ENCODE measurements around the gene PRR35. TPM values are rescaled to one million over a fixed set of nuclear protein-coding genes. Genes with fewer than 3 reads are reported as not detected.

Gene PRR35
- total and polyA plus RNA-seq, 2 of the 4 experiments (the other 2 are of a cell fraction): not detected

DNA sequence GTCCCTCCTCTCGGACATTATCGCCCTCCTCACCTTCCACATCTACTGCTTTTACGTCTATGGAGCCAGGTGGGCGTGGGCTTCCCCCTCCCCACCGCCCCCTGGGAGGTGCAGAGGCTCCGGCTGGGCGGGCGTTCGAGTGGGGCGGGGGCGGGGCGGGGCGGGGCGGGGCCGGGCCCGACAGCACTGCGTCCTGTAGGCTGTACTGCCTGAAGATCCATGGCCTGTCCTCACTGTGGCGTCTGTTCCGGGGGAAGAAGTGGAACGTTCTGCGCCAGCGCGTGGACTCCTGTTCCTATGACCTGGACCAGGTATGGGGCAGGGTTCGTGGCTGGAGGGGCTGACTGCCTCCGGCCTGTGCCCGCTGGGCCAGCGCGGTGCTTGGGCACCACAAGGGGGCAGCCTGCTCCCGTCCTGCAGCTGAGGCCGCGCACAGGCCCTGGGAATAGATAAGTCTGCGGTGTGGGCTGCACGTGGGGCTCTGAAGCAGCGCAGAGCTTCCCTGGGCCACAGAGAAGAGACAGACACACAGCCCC lies 18.7 kb downstream of the PRR35 start:
- peak; percentile 91 for ATAC-seq (ENCODE audit: low read depth)
- Histone ChIP-seq H2AFZ (replicated peaks; ENCODE audit: low read length, poor library complexity) (peak overlapping the region; percentile 72), H3K36me3 (ENCODE audit: control insufficient read depth, insufficient read depth, low read length) (peaks cover 16% of the 10 kb centered on the region; the same call in 1 of the 2 replicates), H2BK20ac (ENCODE audit: low read depth, low read length) (no peak overlapping the region), H3K27me3 (ENCODE audit: control insufficient read depth, insufficient read depth, low read length) (no peaks in the 10 kb centered on the region), H2BK15ac (ENCODE audit: low read depth, low read length) (no peak overlapping the region), H2BK5ac (ENCODE audit: low read depth, low read length, poor library complexity, severe bottlenecking) (no peak overlapping the region), H4K5ac (ENCODE audit: low read depth, low read length) (no peak overlapping the region), H3K9me3 (ENCODE audit: control insufficient read depth, insufficient read depth, low read length) (no peaks in the 10 kb centered on the region), H4K91ac (ENCODE audit: insufficient read depth, low read depth, low read length) (no peak overlapping the region), H2BK120ac (ENCODE audit: low read depth, low read length) (no peak overlapping the region), H3K4ac (ENCODE audit: low read depth, low read length) (no peak overlapping the region), H3K9ac (ENCODE audit: low read depth, low read length) (no peak overlapping the region), H3K23ac (ENCODE audit: low read depth, low read length) (no peak overlapping the region), H3K4me1 (ENCODE audit: control insufficient read depth, insufficient read depth, low read length) (no peaks in the 10 kb centered on the region), H2AK9ac (replicated peaks; ENCODE audit: low read depth, low read length, poor library complexity) (peak overlapping the region; percentile 4), H3K18ac (ENCODE audit: low read depth, low read length) (no peak overlapping the region), H2AK5ac (ENCODE audit: low read depth, low read length) (peak overlapping the region; percentile 78), H3K79me1 (ENCODE audit: low read depth in 1 of 2, low read length in 2 of 2) (peaks cover 0 to 3% of the 10 kb centered on the region in 2 experiments; a peak in 1 of 4 replicates), H3K14ac (replicated peaks; ENCODE audit: low read depth, low read length) (no peak overlapping the region), H4K8ac (ENCODE audit: low read depth in 2 of 2, low read length in 2 of 2) (no peak overlapping the region), H3K27ac (ENCODE audit: insufficient read depth, low read length) (no peak overlapping the region), H3K4me2 (ENCODE audit: low read depth, low read length) (peak overlapping the region; percentile 88), H4K20me1 (ENCODE audit: insufficient read depth, low read length) (no peaks in the 10 kb centered on the region; the same call in 1 of the 2 replicates), H3K56ac (ENCODE audit: extremely low read depth, insufficient read depth, low read length) (no peak overlapping the region), H3K9me1 (ENCODE audit: insufficient read depth, low read length) (no peaks in the 10 kb centered on the region), H3K4me3 (ENCODE audit: insufficient read depth, low read depth, low read length) (no peak overlapping the region)
- in situ Hi-C loops (cut with MboI; ENCODE audit: low sequenced_read_pairs): no loop called here
- BruUV-seq (replicated peaks): no TSS peak
- intact Hi-C loops (cut with micrococcal nuclease): loop anchor here (2.0 kb wide), 1 partner anchor 82 kb away; no protein-coding TSS in a partner anchor
- WGBS, 2 experiments (ENCODE audit: extremely low coverage in 2 of 2, insufficient read length in 1 of 2): 56% methylated on average over 13 of the region's 34 CpGs; no CpG with 5 or more reads in 1 of the 2 experiments
- peak; percentile 65 for DNase-seq
- TF ChIP-seq, protein P1, sequence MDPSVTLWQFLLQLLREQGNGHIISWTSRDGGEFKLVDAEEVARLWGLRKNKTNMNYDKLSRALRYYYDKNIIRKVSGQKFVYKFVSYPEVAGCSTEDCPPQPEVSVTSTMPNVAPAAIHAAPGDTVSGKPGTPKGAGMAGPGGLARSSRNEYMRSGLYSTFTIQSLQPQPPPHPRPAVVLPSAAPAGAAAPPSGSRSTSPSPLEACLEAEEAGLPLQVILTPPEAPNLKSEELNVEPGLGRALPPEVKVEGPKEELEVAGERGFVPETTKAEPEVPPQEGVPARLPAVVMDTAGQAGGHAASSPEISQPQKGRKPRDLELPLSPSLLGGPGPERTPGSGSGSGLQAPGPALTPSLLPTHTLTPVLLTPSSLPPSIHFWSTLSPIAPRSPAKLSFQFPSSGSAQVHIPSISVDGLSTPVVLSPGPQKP (IDR thresholded peaks at IDR 0.05; ENCODE audit: borderline replicate concordance, low read depth, low read length): no peak
- TF ChIP-seq POLR2A (IDR thresholded peaks at IDR 0.05; ENCODE audit: low read depth, low read length) (no peak), CHD1 (IDR thresholded peaks at IDR 0.05; ENCODE audit: low read depth, low read length) (no peak), MXI1 (IDR thresholded peaks at IDR 0.05; ENCODE audit: borderline replicate concordance, low read depth, low read length) (peak; percentile 47; the same call in 1 of the 2 replicates), SMC3 (IDR thresholded peaks at IDR 0.05; ENCODE audit: low read depth, low read length) (peak; percentile 65), FOS (IDR thresholded peaks at IDR 0.05; ENCODE audit: low read depth, low read length) (no peak), NFE2L2 (IDR thresholded peaks at IDR 0.05; ENCODE audit: low read depth, low read length) (no peak), BHLHE40 (IDR thresholded peaks at IDR 0.05; ENCODE audit: low read depth, low read length) (peak; percentile 65; the same call in 1 of the 2 replicates), RAD21 (IDR thresholded peaks at IDR 0.05; ENCODE audit: low read length) (peak; percentile 85), MAZ (IDR thresholded peaks at IDR 0.05; ENCODE audit: borderline replicate concordance, low read depth, low read length) (peak; percentile 63; the same call in 1 of the 2 replicates), MAFK (IDR thresholded peaks at IDR 0.05; ENCODE audit: low read depth, low read length) (no peak), CEBPB (IDR thresholded peaks at IDR 0.05; ENCODE audit: low read depth, low read length) (no peak), RCOR1 (IDR thresholded peaks at IDR 0.05; ENCODE audit: insufficient replicate concordance, low read length) (no peak), RFX5 (IDR thresholded peaks at IDR 0.05; ENCODE audit: low read depth, low read length) (no peak)
- TF ChIP-seq, protein P2, sequence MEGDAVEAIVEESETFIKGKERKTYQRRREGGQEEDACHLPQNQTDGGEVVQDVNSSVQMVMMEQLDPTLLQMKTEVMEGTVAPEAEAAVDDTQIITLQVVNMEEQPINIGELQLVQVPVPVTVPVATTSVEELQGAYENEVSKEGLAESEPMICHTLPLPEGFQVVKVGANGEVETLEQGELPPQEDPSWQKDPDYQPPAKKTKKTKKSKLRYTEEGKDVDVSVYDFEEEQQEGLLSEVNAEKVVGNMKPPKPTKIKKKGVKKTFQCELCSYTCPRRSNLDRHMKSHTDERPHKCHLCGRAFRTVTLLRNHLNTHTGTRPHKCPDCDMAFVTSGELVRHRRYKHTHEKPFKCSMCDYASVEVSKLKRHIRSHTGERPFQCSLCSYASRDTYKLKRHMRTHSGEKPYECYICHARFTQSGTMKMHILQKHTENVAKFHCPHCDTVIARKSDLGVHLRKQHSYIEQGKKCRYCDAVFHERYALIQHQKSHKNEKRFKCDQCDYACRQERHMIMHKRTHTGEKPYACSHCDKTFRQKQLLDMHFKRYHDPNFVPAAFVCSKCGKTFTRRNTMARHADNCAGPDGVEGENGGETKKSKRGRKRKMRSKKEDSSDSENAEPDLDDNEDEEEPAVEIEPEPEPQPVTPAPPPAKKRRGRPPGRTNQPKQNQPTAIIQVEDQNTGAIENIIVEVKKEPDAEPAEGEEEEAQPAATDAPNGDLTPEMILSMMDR (conservative IDR thresholded peaks at IDR 0.05; ENCODE audit: low read depth, low read length): peak; percentile 78
- TF ChIP-seq, protein P3, sequence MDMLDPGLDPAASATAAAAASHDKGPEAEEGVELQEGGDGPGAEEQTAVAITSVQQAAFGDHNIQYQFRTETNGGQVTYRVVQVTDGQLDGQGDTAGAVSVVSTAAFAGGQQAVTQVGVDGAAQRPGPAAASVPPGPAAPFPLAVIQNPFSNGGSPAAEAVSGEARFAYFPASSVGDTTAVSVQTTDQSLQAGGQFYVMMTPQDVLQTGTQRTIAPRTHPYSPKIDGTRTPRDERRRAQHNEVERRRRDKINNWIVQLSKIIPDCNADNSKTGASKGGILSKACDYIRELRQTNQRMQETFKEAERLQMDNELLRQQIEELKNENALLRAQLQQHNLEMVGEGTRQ (IDR thresholded peaks at IDR 0.05; ENCODE audit: low read depth, low read length): peak; percentile 48; the same call in 1 of the 2 replicates
- POLR2A ChIA-PET (ENCODE audit: unreplicated experiment): no interaction called here
- CTCF ChIA-PET: no interaction called here
- dilution Hi-C loops (cut with HindIII; ENCODE audit: low sequenced_read_pairs, unreplicated experiment): no loop called here
